Ovary (tissue), 9 donors: ENCODE measurements around the gene CLEC10A. TPM values are rescaled to one million over a fixed set of nuclear protein-coding genes. Genes with fewer than 3 reads are reported as not detected.

ENCODE experiments used
- DNase-seq, 5 donors: peaks; one replicate each; pipeline ENCODE4 v3.0.0-alpha.2; 2019 to 2020
- H3K27ac ChIP-seq, 2 donors: fragments of 200-600 bp; one replicate each; pipeline versions ENCODE4 v1.5.1 to v1.8.0; 2019 to 2022
- H3K27me3 ChIP-seq: fragments of 200-600 bp; one replicate; pipeline ENCODE4 v1.8.0; 2022
- H3K36me3 ChIP-seq: fragments of 200-600 bp; sonication (generic); one replicate; pipeline ENCODE4 v1.5.1; 2019
- H3K4me1 ChIP-seq: one replicate; pipeline ENCODE4 v1.8.1; 2013; ENCODE audit warnings: mild to moderate bottlenecking, moderate library complexity; ENCODE audit not compliant: insufficient read depth
- H3K4me3 ChIP-seq: fragments of 200-600 bp; sonication (generic); one replicate; pipeline ENCODE4 v1.5.1; 2017
- H3K9me3 ChIP-seq, 2 donors: fragments of 200-600 bp in 1 of 2; sonication (generic) in 1 of 2; one replicate each; pipeline versions ENCODE4 v1.5.1 to v1.8.1; 2013 to 2019; ENCODE audit warnings: mild to moderate bottlenecking in 1 of 2, moderate library complexity in 1 of 2
- CTCF ChIP-seq, 3 donors: fragments of 450-650 bp in 2 of 3; fragments of 200-600 bp in 1 of 3; IDR thresholded peaks; one replicate each; pipeline versions ENCODE4 v1.5.1 to v1.8.0; 2016 to 2022; ENCODE audit warnings: antibody characterized with exemption in 3 of 3, mild to moderate bottlenecking in 1 of 3
- EP300 ChIP-seq: sonication (generic); formaldehyde crosslinking; IDR thresholded peaks from one replicate; pipeline ENCODE4 v1.6.1; 2017; ENCODE audit warnings: antibody characterized with exemption
- POLR2A ChIP-seq: fragments of 450-650 bp; IDR thresholded peaks from one replicate; pipeline ENCODE4 v1.6.1; 2017; ENCODE audit warnings: antibody characterized with exemption, mild to moderate bottlenecking, moderate library complexity
- WGBS, 3 donors: extraction: QIAGEN DNeasy Blood & Tissue Kit in 1 of 3; methylation state at CpG; one replicate each; pipeline versions ENCODE4 v1.1.5 to v1.1.7; 2013 to 2017; 5-methylcytosine and 5-hydroxymethylcytosine counted together
- intact Hi-C, 4 donors: fragments of 100-400 bp; cut with DNase I; formaldehyde crosslinking; loops; one replicate each; pipeline versions ENCODE4 v1.11.0 to v1.15.1; 2022 to 2023
- polyA plus RNA-seq, 2 donors: library from polyadenylated mRNA; stranded (reverse); fragments of 200-250 nt in 1 of 2; fragments of 350-450 nt in 1 of 2; fragmentation: Illumina TruSeq in 1 of 2; extraction: RNeasy Lipid Tissue Mini Kit (QIAGEN cat#74804) in 1 of 2; gene quantifications; one replicate each; pipeline ENCODE4 v1.2.3, GENCODE V29; 2013 to 2014
- total RNA-seq, 7 donors: library from RNA; depleted of rRNA in 2 of 7; stranded (reverse); fragments of >200 nt in 2 of 7; fragmentation: NEBNext Ultra II Directional in 3 of 7; extraction: Animal tissue kit (Norgen Biotek cat#: 25700) in 3 of 7; gene quantifications; one replicate each; pipeline versions ENCODE4 v1.1.0 to v1.2.4, GENCODE V29; 2016 to 2023
- donor health status: DM: no; HTN: no; CAD: no; lungs with moderate emphysema.
- donor health status: DM: no; HTN: no; CAD: no.
- donor health status: Bipolar disorder and iron deficiency.
- donor health status: DM: yes; HTN: yes; CAD: no.
- donor health status: DM: no; HTN: no; CAD: no.
- donor health status: DM: yes; HTN: yes; CAD: no.

CLEC10A gene
- total and polyA plus RNA-seq, 9 donors = 0.98 to 9.4 (median 2.3) TPM

- intact Hi-C loops = loop anchor here in 2 of 4 donors (5.0 to 10.0 kb wide), 2 partner anchors 135 to 252 kb away; partner anchors contain the start of genes ASGR1 (in 1 of the 2) and YBX2 (in 1 of the 2)
These were observed 40.2 kb downstream of the CLEC10A start for GRCh38 chr17:7039832-7040231.

GRCh38 chr17:7038025-7038862 is 41.8 kb downstream of the CLEC10A start:
- H3K36me3 ChIP-seq = no peaks in the 10 kb centered on the region
- TF ChIP-seq POLR2A = no peak
- TF ChIP-seq CTCF (IDR thresholded peaks at IDR 0.05) = no peak
- TF ChIP-seq EP300 = no peak
- peak in 1 of 5 donors; percentile 33 for DNase-seq
- intact Hi-C loops = no loop called here
- 78 to 86% (median 86%) methylated on average over 19 of the region's 19 CpGs for WGBS, 3 donors
- peaks cover 4% of the 10 kb centered on the region for H3K27me3 ChIP-seq
- no peak overlapping the region for H3K27ac ChIP-seq
- no peak overlapping the region for H3K4me3 ChIP-seq
- no peaks in the 10 kb centered on the region for H3K9me3 ChIP-seq
- H3K4me1 ChIP-seq = peaks cover 12% of the 10 kb centered on the region

More at GRCh38 chr17:7039832-7040231, 40.2 kb downstream of the CLEC10A start:
- Histone ChIP-seq H3K27me3 (peaks cover 4% of the 10 kb centered on the region), H3K4me1 (peaks cover 16% of the 10 kb centered on the region), H3K9me3 (no peaks in the 10 kb centered on the region), H3K36me3 (no peaks in the 10 kb centered on the region), H3K4me3 (no peak overlapping the region), H3K27ac (no peak overlapping the region)
- no peak for DNase-seq
- 92 to 99% (median 93%) methylated on average over 5 of the region's 5 CpGs for WGBS, 3 donors
- TF ChIP-seq POLR2A (no peak), EP300 (no peak), CTCF (IDR thresholded peaks at IDR 0.05) (no peak)

- intact Hi-C loops = no loop called here
- Histone ChIP-seq H3K4me3 (peak within 1 kb of the TSS; percentile 59), H3K4me1 (peaks cover 2% of the 10 kb centered on the region), H3K27me3 (no peaks in the 10 kb centered on the region), H3K9me3 (no peaks in the 10 kb centered on the region), H3K36me3 (no peaks in the 10 kb centered on the region), H3K27ac (peak within 1 kb of the TSS; percentile 11 to 39)
- 0% methylated on average over 24 to 52 of the region's 52 CpGs for WGBS, 3 donors
- TF ChIP-seq CTCF (IDR thresholded peaks at IDR 0.05) (no peak), EP300 (no peak), POLR2A (no peak)
- peak; percentile 81 to 93 (median 89) for DNase-seq
These were observed 44.3 kb downstream of the CLEC10A start, which contains the start of gene SLC16A13 for GRCh38 chr17:7035591-7036368. TSS of gene SLC16A13 (plus strand) at chr17:7036015. CDS start at chr17:7036383, 368 bp downstream.

GRCh38 chr17:7034955-7035590 is 45.0 kb downstream of the CLEC10A start:
- no peaks in the 10 kb centered on the region for H3K27me3 ChIP-seq
- peak in 1 of 5 donors; percentile 28 for DNase-seq
- H3K4me3 ChIP-seq = peak overlapping the region; percentile 59
- intact Hi-C loops = no loop called here
- 4 to 8% (median 7%) methylated on average over 7 of the region's 7 CpGs for WGBS, 3 donors
- H3K36me3 ChIP-seq = no peaks in the 10 kb centered on the region
- peaks cover 2% of the 10 kb centered on the region for H3K4me1 ChIP-seq
- no peak overlapping the region for H3K27ac ChIP-seq
- no peaks in the 10 kb centered on the region for H3K9me3 ChIP-seq
- TF ChIP-seq EP300 = no peak
- TF ChIP-seq POLR2A = no peak
- TF ChIP-seq CTCF (IDR thresholded peaks at IDR 0.05) = no peak
